Neutrophil (primary cell): ENCODE data around the gene GALNT9.

Experiments used
- H3K27ac ChIP-seq: fragments of 200-600 bp; sonication (generic); 2 replicates; pipeline ENCODE4 v1.5.1; 2016; ENCODE audit warnings: mild to moderate bottlenecking, moderate library complexity
- H3K27me3 ChIP-seq: fragments of 200-600 bp; sonication (generic); 2 replicates; pipeline ENCODE4 v1.6.0; 2016; ENCODE audit warnings: mild to moderate bottlenecking
- H3K36me3 ChIP-seq: fragments of 200-600 bp; sonication (generic); 2 replicates; pipeline ENCODE4 v1.5.1; 2017
- H3K4me1 ChIP-seq, 2 experiments: fragments of 200-600 bp in 1 of 2; sonication (generic) in 1 of 2; 1 replicate in 1 of 2; 2 replicates in 1 of 2; pipeline versions ENCODE4 v1.5.1 to v1.6.1; 2013 to 2016; ENCODE audit warnings: low read depth in 1 of 2, low read length in 1 of 2, mild to moderate bottlenecking in 1 of 2, moderate library complexity in 1 of 2; ENCODE audit not compliant: control insufficient read depth in 1 of 2, insufficient read depth in 1 of 2
- H3K4me3 ChIP-seq, 2 experiments: fragments of 200-600 bp in 1 of 2; sonication (generic) in 1 of 2; 1 replicate in 1 of 2; 2 replicates in 1 of 2; pipeline ENCODE4 v1.5.1; 2013 to 2016; ENCODE audit warnings: low read depth in 1 of 2, low read length in 1 of 2, mild to moderate bottlenecking in 1 of 2, moderate library complexity in 1 of 2
- H3K9me3 ChIP-seq: fragments of 200-600 bp; sonication (generic); 2 replicates; pipeline ENCODE4 v1.5.1; 2016
- TF ChIP-seq, protein P1 (sequence below): fragments of 200-600 bp; sonication (generic); IDR thresholded peaks from 2 replicates; pipeline ENCODE4 v1.5.1; 2016; ENCODE audit warnings: antibody characterized with exemption

GALNT9 gene

DNA sequence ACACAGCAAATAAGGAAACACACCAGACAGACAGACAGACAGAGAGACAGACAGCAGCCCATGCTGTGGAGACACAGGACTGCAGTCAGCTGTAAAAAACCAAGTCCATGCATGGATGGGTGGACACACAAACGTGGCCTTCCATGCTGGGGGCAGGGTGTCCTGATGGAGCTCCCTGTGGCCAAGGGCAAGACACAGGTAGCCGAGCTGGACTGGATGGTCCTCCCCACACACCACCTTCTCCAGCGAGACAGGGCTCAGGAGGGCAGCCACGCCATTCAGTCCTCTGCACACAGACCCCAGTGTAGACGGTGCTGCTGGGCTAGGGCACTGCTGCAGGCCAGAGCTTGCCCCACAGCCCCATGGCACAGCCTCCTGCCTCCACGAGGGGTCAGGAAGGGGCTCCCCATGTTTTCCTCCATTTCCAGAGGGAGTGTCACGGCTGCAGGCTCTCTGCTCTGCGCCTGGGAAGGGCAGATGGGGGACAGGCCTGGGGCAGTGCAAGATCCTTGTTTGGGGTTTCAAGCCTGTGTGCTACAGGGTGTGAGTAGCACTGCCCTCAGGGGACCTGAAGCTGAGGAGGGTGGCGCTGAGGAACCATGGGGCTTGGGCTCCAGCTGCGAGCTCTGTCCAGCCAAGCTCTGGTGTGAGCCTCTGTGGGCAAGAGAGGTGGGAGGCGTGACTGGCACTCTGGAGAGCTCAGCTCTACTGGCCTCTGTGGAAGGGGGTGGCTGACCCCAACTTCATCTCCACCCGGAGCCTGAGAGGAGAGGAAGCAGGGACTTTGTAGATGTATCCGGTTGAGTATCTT is 67.9 kb downstream of the GALNT9 start:
- H3K4me3 ChIP-seq, result no peak overlapping the region

DNA sequence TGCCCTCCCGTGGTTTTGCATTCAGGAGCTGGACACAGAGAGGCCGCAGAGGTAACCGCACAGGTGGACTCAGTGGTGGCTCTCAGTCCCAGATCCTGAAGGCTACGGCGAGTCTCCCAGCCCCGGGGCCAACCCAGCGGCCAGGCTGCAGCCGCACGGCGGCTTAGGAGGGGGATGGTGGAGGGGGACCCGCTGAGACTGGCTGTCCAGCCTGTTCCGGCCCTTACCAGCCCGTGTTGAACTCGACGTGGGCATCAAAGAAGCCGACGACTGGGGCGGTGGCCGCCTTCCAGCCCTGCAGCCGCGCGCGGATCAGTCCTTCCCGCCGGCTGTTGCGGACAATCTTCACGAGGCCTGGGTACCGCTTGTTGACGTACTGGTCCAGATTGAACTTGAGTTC is 68.7 kb downstream of the GALNT9 start:
- no peaks in the 10 kb centered on the region for H3K36me3 ChIP-seq
- H3K27me3 ChIP-seq, result no peaks in the 10 kb centered on the region
- H3K4me1 ChIP-seq, result no peaks in the 10 kb centered on the region
- H3K27ac ChIP-seq, result no peak overlapping the region
- no peaks in the 10 kb centered on the region for H3K9me3 ChIP-seq
- H3K4me3 ChIP-seq, result no peak overlapping the region
- TF ChIP-seq, protein P1, sequence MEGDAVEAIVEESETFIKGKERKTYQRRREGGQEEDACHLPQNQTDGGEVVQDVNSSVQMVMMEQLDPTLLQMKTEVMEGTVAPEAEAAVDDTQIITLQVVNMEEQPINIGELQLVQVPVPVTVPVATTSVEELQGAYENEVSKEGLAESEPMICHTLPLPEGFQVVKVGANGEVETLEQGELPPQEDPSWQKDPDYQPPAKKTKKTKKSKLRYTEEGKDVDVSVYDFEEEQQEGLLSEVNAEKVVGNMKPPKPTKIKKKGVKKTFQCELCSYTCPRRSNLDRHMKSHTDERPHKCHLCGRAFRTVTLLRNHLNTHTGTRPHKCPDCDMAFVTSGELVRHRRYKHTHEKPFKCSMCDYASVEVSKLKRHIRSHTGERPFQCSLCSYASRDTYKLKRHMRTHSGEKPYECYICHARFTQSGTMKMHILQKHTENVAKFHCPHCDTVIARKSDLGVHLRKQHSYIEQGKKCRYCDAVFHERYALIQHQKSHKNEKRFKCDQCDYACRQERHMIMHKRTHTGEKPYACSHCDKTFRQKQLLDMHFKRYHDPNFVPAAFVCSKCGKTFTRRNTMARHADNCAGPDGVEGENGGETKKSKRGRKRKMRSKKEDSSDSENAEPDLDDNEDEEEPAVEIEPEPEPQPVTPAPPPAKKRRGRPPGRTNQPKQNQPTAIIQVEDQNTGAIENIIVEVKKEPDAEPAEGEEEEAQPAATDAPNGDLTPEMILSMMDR, result no peak

More for the DNA sequence above, 67.9 kb downstream of the GALNT9 start:
- H3K4me1 ChIP-seq, result no peaks in the 10 kb centered on the region
- H3K9me3 ChIP-seq, result no peaks in the 10 kb centered on the region
- H3K27ac ChIP-seq, result no peak overlapping the region
- TF ChIP-seq, protein P1, result no peak
- H3K36me3 ChIP-seq, result no peaks in the 10 kb centered on the region
- H3K27me3 ChIP-seq, result no peaks in the 10 kb centered on the region

DNA sequence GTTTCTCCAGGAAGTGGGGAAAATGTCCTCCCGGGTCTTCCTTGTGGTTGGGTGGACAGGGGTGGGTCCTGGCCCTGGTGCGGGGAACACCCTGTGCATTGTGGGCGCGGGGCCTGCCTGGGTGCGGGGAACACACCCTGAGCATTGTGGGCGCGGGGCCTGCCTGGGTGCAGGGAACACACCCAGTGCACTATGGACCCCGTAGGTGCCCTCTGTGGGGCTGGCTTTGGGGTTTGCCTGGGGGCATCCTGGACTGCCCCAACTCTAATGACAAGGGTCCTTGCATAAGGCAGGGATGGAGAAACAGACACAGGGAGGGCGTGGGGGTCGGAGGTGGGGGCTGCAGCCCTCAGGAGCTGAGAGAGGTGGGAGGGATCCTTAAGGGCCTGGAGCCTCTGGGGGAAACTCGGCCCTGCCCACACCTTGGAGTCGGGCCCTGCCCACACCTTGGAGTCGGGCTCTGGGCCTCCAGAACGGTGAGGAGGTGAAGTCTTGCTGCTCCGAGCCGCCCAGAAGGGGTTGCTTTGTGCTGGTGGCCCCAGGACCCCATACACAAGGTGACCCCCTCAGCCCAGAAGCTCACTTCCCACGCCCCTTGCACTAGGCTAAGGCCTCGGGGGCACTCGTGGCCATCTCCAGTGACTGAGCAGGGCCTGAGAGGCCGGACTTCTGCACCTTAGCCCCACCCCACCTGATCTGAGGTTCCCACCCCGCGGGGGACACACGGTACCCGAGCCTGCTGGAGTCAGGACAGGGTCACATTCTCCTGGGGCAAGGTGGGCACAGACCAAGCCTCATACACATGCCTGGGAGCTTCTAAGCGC is 69.3 kb downstream of the GALNT9 start:
- no peak overlapping the region for H3K27ac ChIP-seq
- no peaks in the 10 kb centered on the region for H3K36me3 ChIP-seq
- H3K4me3 ChIP-seq, result no peak overlapping the region
- H3K27me3 ChIP-seq, result no peaks in the 10 kb centered on the region
- TF ChIP-seq, protein P1, result no peak
- no peaks in the 10 kb centered on the region for H3K9me3 ChIP-seq
- H3K4me1 ChIP-seq, result no peaks in the 10 kb centered on the region

DNA sequence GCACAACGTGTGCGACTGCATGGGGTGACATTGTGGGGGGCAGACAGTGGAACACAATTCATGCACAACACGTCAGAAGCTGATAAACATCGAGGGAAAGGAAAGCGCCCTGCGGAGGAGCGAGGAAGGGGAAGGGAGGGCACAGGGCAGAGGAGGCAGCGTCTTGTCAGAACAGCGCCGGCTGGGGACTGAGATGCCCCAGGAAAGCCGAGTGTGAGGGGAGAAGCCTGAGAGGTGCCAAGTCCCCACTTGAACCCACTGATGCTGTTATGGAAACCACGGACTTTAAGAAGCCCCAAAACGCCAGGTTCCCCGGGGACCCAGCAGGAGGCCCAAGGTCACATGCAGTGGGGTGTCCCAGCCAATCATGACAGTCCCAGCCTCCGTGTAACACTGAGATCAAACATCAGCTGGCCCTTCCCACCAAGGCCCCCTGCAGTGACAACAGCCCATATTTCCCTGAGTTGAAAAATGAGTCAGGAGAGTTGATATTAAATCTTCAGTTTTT is 70.0 kb downstream of the GALNT9 start:
- H3K4me1 ChIP-seq, result no peaks in the 10 kb centered on the region
- no peaks in the 10 kb centered on the region for H3K9me3 ChIP-seq
- no peaks in the 10 kb centered on the region for H3K36me3 ChIP-seq
- H3K27ac ChIP-seq, result no peak overlapping the region
- TF ChIP-seq, protein P1, result no peak
- H3K4me3 ChIP-seq, result no peak overlapping the region
- H3K27me3 ChIP-seq, result no peaks in the 10 kb centered on the region

DNA sequence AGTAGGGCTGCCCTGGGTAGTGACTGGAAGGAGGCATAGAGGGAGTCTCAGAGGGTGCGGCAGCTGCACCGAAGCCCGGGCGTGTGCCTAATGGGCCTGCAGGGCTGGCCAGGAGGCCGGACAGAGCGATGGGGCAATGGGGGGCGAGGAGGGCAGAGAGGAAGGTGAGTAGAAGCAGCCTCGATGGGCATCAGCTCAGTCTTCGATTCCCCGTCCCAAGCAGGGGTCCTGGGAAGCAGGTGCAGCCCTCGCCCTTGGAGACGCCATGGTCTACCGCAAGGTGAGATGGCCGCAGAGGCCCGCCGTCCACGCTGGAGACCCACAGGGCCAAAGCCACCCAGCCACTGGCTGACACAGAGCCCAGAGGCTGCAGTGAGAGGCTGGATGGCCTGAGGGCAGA is 70.8 kb downstream of the GALNT9 start:
- no peaks in the 10 kb centered on the region for H3K4me1 ChIP-seq
- no peaks in the 10 kb centered on the region for H3K9me3 ChIP-seq
- no peaks in the 10 kb centered on the region for H3K27me3 ChIP-seq
- H3K4me3 ChIP-seq, result no peak overlapping the region
- H3K27ac ChIP-seq, result no peak overlapping the region
- TF ChIP-seq, protein P1, result no peak
- no peaks in the 10 kb centered on the region for H3K36me3 ChIP-seq
